ENCODE measurements around the gene MYO1D. TPM values are rescaled to one million over a fixed set of nuclear protein-coding genes. Genes with fewer than 3 reads are reported as not detected.

MYO1D gene
- total and polyA plus RNA-seq, 2 of the 13 experiments (the other 11 are each of a cell fraction or from before 2014, with no cell fraction given), result 13.2 to 17.3 TPM

- no peak for TF ChIP-seq ZNF512 (CRISPR knock-in tag; IDR thresholded peaks at IDR 0.05)
- TF ChIP-seq FOXC1 (CRISPR knock-in tag; IDR thresholded peaks at IDR 0.05; ENCODE audit: borderline replicate concordance), result no peak
- no peak for TF ChIP-seq ZNF343 (CRISPR knock-in tag; IDR thresholded peaks at IDR 0.05)
- TF ChIP-seq TBP (CRISPR knock-in tag; IDR thresholded peaks at IDR 0.05), result no peak
- no peak for TF ChIP-seq ZBTB14 (CRISPR knock-in tag; IDR thresholded peaks at IDR 0.05)
- TF ChIP-seq ZSCAN25 (CRISPR knock-in tag; IDR thresholded peaks at IDR 0.05), result no peak
- TF ChIP-seq HMG20B (CRISPR knock-in tag; conservative IDR thresholded peaks at IDR 0.05), result no peak
Observed at GRCh38 chr17:32523017-32523680, 353.8 kb downstream of the MYO1D start (continued).

GRCh38 chr17:32520737-32521404 is 356.1 kb downstream of the MYO1D start:
- WGBS (ENCODE audit: low lambda C conversion rate), result 86% methylated on average over 9 of the region's 9 CpGs
- H3K4me3 ChIP-seq (replicated peaks in 1 of 3; ENCODE audit: insufficient read depth in 1 of 3, low read depth in 2 of 3, low read length in 3 of 3), result no peak overlapping the region
- ChIA-PET POLR2A (no interaction called here), CTCF (ENCODE audit: low intra/inter-chr PET ratio, low total read pairs) (no interaction called here)
- no peak overlapping the region for H3K9ac ChIP-seq (ENCODE audit: insufficient read depth, low read depth, low read length)
- ATAC-seq, result no peak
- 0 out of 2 replicates have a peak overlapping the region, but pooled peaks have one; percentile 33 for H3K4me2 ChIP-seq (ENCODE audit: low read depth, low read length)
- H3K9me3 ChIP-seq (ENCODE audit: low read length), result no peaks in the 10 kb centered on the region
- peaks cover 16% of the 10 kb centered on the region for H3K4me1 ChIP-seq (ENCODE audit: insufficient read depth, low read length)
- intact Hi-C loops (cut with micrococcal nuclease; ENCODE audit: unreplicated experiment), result no loop called here
- TF ChIP-seq MEIS1 (CRISPR knock-in tag; IDR thresholded peaks at IDR 0.05; ENCODE audit: borderline replicate concordance) (no peak), MIXL1 (CRISPR knock-in tag; IDR thresholded peaks at IDR 0.05) (no peak), ZNF331 (CRISPR knock-in tag; IDR thresholded peaks at IDR 0.05) (no peak), ISL2 (CRISPR knock-in tag; IDR thresholded peaks at IDR 0.05) (no peak), MIER3 (CRISPR knock-in tag; IDR thresholded peaks at IDR 0.05; ENCODE audit: borderline replicate concordance) (no peak), RFX3 (CRISPR knock-in tag; IDR thresholded peaks at IDR 0.05) (no peak), ZNF121 (CRISPR knock-in tag; IDR thresholded peaks at IDR 0.05) (no peak), CEBPG (CRISPR knock-in tag; IDR thresholded peaks at IDR 0.05) (no peak)
- no TSS peak for BruUV-seq (replicated peaks)
- no peaks in the 10 kb centered on the region for H4K20me1 ChIP-seq (ENCODE audit: insufficient read depth, low read length)
- H3K79me2 ChIP-seq (ENCODE audit: insufficient read depth, low read length), result no peaks in the 10 kb centered on the region
- H3K27ac ChIP-seq (ENCODE audit: extremely low read length, insufficient read depth, low read length), result no peak overlapping the region
- H2AFZ ChIP-seq (ENCODE audit: low read length), result no peak overlapping the region
- H3K27me3 ChIP-seq (ENCODE audit: control insufficient read depth in 1 of 2, insufficient read depth in 2 of 2, low read length in 2 of 2), result no peaks in the 10 kb centered on the region; a peak in 1 of 5 replicates
- FAIRE-seq, result no peak
- in situ Hi-C loops (cut with HindIII; ENCODE audit: extremely low pct_ligation_motif_present, low pct_unique_long_range_greater_than_20kb), result no loop called here
- no peak for DNase-seq (ENCODE audit: low spot score)
- H3K36me3 ChIP-seq (replicated peaks in 1 of 2; ENCODE audit: control insufficient read depth in 1 of 2, insufficient read depth in 2 of 2, low read length in 2 of 2), result no peaks in the 10 kb centered on the region

All from HepG2 (cell line).